HG03196 (cell line): ENCODE results near the gene APOE.
"Not testable (repeated sequence)": the region's sequence is repeated elsewhere in the genome, so short reads cannot be mapped to it uniquely, and the experiment has no call there.

Experiments used
- ATAC-seq: cut with Tn5 transposase; IDR thresholded peaks from one replicate; pipeline ENCODE4 v1.9.1; 2021; ENCODE audit not compliant: unreplicated experiment

APOE gene

DNA sequence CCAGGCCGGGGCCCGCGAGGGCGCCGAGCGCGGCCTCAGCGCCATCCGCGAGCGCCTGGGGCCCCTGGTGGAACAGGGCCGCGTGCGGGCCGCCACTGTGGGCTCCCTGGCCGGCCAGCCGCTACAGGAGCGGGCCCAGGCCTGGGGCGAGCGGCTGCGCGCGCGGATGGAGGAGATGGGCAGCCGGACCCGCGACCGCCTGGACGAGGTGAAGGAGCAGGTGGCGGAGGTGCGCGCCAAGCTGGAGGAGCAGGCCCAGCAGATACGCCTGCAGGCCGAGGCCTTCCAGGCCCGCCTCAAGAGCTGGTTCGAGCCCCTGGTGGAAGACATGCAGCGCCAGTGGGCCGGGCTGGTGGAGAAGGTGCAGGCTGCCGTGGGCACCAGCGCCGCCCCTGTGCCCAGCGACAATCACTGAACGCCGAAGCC lies 3.3 kb downstream of the APOE start:
- ATAC-seq: no peak

DNA sequence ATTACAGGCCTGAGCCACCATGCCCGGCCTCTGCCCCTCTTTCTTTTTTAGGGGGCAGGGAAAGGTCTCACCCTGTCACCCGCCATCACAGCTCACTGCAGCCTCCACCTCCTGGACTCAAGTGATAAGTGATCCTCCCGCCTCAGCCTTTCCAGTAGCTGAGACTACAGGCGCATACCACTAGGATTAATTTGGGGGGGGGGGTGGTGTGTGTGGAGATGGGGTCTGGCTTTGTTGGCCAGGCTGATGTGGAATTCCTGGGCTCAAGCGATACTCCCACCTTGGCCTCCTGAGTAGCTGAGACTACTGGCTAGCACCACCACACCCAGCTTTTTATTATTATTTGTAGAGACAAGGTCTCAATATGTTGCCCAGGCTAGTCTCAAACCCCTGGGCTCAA lies 4.2 kb downstream of the APOE start:
- no peak for ATAC-seq

DNA sequence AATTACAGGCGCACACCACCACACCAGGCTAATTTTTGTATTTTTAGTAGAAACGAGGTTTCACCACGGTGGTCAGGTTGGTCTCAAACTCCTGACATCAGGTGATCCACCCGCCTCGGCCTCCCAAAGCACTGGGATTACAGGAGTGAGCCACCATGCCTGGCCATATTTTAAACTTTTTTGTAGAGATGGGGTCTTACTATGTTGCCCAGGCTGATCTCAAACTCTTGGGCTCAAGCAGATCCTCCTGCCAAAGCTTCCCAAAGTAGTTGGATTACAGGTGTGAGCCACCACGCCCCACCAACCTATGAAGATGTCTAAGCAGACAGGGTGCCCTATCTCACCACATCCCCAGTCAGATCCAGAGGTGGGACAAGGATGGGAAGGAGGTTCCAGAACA lies 6.3 kb downstream of the APOE start:
- not testable (repeated sequence) for ATAC-seq

DNA sequence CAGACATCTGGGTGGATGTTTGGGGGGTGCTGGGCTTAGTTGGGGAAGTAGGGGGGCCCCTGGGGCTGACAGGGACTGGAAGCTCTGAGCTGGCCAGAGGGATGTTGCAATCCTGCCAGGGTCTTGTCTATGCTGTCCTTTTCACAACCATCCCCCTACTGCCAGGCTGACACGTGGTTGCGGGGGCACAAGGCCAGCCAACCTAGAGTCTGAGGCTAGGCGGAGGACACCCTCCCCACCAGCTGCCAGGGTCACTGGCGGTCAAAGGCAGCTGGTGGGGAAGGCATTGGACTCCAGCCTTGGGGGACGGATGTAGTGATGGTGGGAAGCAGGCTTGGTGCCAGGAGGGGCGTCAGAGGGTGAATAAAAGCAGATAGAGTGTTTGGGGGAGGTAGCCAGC lies 7.3 kb downstream of the APOE start:
- ATAC-seq: no peak

DNA sequence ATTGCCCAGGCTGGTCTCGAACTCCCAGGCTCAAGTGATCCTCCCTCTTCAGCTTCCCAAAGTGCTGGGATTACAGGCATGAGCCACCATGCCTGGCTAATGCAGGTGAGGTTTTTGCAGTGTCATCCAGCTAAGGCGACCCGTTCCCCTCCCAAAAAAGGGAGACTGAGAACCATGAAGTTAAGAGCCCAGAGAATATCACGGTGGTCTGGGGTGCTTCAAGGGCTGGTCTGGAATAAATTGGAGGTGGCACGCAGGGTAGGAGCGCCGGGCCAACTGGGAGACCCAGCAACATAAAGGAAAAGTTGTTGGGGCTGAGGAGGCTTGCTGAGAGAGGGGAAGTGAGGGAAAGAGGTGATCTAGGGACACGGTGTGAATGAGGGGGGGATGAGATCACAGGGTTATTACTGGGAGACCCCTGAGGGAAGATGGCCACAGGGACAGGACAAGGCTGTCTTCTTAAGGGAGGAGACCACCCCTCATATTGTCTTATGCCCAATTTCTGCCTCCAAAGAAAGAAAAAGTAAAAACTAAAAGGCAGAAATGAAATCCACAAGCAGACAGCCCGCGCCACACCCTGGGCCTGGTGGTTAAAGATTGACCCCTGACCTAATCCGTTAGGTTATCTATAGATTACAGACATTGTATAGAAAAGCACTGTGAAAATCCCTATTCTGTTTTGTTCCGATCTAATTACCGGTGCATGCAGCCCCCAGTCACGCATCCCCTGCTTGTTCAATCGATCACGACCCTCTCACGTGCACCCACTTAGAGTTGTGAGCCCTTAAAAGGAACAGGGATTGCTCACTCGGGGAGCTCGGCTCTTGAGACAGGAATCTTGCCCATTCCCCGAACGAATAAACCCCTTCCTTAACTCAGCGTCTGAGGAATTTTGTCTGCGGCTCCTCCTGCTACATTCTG lies 8.2 kb downstream of the APOE start:
- not testable (repeated sequence) for ATAC-seq

DNA sequence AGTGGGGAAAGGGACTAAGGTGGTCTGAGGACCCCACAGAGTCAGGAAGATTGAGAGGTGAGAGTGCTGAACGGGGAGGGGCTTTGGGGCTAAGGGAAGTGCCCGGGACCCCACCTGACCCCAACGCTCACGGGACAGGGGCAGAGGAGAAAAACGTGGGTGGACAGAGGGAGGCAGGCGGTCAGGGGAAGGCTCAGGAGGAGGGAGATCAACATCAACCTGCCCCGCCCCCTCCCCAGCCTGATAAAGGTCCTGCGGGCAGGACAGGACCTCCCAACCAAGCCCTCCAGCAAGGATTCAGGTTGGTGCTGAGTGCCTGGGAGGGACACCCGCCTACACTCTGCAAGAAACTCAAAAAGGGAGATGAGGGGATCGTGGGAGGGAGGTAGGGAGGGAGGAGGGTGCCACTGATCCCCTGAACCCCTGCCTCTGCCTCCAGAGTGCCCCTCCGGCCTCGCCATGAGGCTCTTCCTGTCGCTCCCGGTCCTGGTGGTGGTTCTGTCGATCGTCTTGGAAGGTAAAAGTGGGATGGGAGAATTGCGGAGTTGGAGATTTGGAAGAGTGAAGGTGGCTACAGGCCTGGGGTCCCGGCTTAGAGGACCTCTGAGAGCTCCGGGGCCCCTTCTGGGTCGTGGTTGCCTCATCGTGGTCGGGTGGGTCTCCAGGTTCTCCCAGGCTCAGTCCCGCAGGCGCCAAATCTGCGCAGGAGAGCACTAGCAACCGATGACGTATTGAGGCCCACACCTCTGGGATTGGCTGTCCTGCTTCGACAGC lies 9.0 kb downstream of the APOE start, which contains the start of gene APOC1:
Gene APOC1 (plus strand): TSS at position 176 of the 774 bp plus-strand sequence. CDS start 284 bp downstream, at position 460.
- ATAC-seq: peak; percentile 77

DNA sequence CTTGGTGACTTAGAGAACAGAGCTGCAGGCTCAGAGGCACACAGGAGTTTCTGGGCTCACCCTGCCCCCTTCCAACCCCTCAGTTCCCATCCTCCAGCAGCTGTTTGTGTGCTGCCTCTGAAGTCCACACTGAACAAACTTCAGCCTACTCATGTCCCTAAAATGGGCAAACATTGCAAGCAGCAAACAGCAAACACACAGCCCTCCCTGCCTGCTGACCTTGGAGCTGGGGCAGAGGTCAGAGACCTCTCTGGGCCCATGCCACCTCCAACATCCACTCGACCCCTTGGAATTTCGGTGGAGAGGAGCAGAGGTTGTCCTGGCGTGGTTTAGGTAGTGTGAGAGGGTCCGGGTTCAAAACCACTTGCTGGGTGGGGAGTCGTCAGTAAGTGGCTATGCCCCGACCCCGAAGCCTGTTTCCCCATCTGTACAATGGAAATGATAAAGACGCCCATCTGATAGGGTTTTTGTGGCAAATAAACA lies 18.7 kb downstream of the APOE start:
- ATAC-seq: no peak

DNA sequence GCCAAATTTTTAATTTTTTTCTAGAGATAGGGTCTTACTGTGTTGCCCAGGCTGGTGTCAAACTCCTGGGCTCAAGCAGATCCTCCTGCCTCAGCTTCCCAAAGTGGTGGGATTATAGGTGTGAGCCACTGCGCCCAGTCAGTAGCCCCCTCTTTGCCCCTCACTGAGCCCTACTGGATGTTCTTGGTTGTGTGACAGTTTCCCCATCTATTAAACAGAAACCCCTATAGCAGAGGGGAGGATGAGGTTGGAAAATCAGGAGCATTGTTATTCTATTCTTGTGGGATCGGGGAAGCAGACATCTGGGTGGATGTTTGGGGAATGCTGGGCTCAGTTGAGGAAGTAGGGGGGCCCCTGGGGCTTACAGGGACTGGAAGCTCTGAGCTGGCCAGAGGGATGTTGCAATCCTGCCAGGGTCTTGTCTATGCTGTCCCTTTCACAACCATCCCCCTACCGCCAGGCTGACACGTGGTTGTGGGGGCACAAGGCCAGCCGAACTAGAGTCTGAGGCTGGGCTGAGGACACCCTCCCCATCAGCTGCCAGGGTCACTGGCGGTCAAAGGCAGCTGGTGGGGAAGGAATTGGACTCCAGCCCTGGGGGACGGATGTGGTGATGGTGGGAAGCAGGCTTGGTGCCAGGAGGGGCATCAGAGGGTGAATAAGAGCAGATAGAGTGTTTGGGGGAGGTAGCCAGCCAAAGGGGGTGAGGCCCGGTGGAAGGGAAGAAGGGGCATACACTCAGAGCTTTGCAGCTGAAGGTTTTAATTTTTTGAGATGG lies 19.7 kb downstream of the APOE start:
- ATAC-seq: no peak

DNA sequence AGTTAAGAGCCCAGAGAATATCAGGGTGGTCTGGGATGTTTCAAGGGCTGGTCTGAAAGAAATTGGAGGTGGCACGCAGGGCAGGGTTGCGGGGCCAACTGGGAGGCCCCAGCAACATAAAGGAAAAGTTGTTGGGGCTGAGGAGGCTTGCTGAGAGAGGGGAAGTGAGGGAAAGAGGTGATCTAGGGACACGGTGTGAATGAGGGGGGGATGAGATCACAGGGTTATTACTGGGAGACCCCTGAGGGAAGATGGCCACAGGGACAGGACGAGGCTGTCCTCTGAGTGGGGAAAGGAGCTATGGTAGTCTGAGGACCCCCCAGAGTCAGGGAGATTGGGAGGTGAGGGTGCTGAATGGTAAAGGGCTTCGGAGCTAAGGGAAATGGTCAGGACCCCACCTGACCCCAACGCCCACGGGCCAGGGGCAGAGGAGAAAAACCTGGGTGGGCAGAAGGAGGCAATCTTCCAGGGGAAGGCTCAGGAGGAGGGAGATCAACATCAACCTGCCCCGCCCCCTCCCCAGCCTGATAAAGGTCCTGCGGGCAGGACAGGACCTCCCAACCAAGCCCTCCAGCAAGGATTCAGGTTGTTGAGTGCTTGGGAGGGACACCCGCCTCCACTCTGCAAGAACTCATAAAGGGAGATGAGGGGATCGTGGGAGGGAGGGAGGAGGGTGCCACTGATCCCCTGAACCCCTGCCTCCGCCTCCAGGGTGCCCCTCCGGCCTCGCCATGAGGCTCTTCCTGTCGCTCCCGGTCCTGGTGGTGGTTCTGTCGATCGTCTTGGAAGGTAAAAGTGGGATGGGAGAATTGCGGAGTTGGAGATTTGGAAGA lies 20.9 kb downstream of the APOE start:
- not testable (repeated sequence) for ATAC-seq

DNA sequence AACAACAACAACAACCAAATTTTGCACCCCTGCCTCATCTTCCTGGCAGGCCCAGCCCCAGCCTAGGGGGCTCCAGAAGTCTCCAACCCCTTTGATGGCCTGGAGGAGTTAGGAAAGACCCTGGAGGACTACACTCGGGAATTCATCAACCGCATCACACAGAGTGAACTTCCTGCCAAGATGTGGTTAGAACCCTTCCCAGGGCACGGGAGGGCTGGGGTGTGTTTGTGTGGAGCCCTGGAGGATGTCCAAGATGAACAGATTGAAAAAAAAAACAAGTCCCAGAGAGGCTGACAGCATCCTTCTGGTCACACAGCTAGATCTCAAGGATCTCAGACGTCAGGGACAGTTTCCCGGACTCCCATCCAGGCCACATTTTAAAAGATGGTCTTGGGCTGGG lies 22.1 kb downstream of the APOE start:
- no peak for ATAC-seq

DNA sequence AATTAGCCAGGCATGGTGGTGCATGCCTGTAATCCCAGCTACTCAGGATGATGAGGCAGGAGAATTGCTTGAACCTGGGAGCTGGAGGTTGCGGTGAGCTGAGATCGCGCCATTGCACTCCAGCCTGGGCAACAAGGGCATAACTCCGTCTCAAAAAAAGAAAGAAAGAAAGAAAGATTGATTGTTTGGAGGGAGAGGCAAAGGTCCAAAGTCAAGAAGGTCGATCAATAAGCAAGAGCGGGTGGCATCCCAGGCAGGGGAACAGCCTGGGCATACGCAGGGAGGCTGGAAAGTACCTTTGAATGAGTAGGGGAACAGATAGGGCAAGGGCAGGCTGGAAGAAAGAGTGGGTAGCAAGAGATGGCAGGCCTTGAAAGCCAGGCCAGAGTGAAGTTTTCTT lies 24.5 kb downstream of the APOE start:
- ATAC-seq: no peak

DNA sequence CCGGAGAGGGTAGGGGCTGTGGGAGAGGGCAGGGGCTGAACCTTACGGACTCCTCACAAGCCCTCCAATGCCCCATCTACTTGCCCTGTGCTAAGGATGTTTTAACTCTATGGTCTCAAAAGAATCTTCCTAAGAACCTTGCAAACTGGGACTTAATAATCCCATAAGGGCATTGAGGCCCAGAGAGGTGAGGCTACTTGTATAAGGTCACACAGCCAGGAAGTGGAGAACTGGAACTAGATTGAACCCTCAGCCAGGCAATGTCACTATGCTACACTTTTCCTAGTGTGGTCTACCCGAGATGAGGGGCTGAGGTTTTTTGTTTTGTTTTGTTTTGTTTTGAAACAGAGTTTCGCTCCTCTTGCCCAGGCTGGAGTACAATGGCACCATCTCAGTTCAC lies 25.9 kb downstream of the APOE start:
- ATAC-seq: no peak

DNA sequence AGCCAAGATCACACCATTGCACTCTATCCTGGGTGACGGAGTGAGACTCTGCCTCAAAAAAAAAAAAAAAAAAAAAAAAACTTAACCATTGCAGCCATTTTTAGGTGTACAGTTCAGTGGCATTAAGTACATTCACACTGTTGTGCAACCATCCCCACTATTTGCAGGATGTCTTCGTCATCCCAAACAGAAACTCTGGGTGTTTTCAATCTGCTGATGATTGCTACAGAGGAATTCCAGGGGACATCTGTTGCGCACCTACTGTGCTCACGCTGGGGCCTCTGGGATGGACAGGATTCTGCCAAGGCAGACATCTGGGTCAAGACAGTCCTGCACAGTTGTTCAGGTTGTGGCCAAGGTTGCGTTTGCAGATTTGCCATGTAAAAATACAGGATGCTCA lies 34.1 kb downstream of the APOE start:
- ATAC-seq: no peak

DNA sequence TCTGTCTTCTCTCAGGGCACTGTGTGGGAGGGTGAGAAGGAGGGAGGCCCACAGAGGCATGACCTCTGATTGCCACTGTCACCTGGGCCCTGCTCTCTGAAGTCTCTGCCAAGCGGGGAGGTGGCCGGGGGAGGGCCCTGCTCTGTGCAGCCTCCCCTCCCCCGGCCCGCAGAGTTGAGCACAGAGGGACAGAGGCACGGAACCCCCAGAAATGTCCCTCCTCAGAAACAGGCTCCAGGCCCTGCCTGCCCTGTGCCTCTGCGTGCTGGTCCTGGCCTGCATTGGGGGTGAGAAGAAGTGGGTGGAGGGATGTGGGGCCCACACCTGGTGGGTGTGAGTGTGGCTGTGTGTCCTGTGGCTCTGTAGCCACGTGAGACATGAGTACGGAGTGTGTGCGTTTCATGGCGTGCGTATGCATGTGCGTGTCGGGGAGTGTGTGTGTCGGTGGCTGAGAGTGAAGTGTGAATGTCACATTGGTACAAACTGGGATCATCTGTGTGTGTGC lies 36.5 kb downstream of the APOE start, which contains the start of gene APOC4:
Gene APOC4 (plus strand): TSS at position 171 of the 505 bp plus-strand sequence. CDS start 41 bp downstream, at position 212.
- ATAC-seq: no peak

DNA sequence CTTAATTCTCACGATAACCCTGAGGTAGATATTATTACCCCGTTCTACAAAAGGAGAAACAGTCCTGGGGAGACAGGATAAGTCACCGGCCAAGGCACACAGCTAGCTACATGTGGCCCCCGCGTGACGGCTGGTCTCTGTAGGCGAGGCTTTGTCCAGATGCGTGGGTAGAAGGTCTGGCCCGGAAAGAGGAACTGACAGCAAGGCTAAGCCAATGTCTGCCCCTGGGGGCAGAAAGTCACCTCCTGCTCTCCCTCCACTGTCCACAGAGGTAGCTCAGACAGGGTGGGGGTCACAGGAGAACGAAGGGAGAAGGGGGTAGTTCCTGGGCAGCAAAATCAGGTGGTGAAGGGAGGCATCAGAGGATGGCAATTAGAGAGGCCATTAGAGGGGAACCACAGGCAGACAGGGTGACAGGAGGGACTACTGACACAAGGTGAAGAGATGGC lies 38.2 kb downstream of the APOE start:
- peak; percentile 48 for ATAC-seq

DNA sequence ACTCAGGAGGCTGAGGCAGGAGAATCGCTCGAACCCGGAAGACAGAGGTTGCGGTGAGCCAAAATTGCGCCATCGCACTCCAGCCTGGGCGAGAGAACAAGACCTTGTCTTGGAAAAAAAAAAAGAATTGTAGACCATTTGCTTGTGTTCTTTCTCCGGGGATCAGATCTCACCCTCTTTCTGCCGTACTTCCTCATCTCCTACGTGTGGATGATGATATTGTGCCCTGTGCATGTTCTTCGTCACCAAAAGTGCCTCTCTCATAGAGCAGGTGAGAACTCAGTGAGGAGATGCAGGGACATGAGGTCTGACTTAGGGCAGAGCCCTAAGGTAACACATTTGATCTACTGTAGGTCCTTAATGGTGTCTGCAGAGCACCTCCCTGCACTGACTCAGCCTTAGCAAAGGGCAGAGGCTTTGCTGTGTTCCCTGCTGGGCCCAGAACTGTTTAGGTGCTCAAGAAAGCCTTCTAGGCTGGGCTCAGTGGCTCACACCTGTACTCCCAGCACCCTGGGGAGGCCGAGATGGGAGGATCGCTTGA lies 41.5 kb downstream of the APOE start:
- no peak for ATAC-seq

DNA sequence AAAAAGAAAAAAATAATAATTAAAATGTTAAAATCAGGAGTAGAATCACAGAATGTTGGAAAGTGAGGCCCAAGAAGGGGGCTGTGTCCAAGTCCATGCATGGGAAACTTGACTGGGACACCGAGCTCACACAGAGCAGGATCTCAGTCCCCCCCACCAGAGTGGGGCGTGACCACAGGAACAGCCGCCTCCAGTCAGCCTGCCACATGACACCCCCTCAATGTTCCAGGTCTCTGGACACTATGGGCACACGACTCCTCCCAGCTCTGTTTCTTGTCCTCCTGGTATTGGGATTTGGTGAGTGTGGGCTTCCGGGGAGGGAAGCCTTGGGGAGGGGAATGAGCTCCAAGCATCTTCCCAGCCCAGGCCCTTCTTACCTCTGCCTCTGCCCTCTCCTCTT lies 42.6 kb downstream of the APOE start:
- ATAC-seq: no peak

DNA sequence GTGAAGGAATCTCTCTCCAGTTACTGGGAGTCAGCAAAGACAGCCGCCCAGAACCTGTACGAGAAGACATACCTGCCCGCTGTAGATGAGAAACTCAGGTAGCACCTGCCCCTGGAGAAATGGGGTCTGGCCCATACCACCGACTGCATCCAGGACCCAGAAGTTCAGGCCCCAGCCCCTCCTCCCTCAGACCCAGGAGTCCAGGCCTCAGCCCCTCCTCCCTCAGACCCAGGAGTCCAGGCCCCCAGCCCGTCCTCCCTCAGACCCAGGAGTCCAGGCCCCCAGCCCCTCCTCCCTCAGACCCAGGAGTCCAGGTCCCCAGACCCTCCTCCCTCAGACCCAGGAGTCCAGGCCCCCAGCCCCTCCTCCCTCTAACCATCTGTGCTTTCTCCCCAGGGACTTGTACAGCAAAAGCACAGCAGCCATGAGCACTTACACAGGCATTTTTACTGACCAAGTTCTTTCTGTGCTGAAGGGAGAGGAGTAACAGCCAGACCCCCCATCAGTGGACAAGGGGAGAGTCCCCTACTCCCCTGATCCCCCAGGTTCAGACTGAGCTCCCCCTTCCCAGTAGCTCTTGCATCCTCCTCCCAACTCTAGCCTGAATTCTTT lies 43.3 kb downstream of the APOE start:
- no peak for ATAC-seq

DNA sequence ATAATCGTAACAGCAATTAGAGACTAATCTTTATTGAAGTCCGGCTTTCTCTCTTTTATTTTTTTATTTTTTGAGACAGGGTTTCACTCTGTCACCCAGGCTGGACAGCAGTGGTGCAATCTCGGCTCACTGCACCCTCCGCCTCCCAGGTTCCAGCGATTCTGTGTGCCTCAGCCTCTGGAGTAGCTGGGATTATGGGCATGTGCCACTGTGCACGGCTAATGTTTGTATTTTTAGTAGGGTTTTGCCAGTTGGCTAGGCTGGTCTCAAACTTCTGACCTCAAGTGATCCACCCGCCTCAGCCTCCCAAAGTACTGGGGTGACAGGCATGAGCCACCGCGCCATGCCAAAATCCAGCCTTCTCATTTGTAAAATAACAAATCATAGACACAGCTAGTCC lies 44.0 kb downstream of the APOE start:
- ATAC-seq: no peak
